Neural progenitor cell (in vitro differentiated cells): ENCODE results near the gene CAGE1.

Source experiments
- CTCF ChIP-seq: fragments of 200-600 bp; sonication (generic); IDR thresholded peaks from 2 replicates; pipeline ENCODE4 v1.5.1; 2017; ENCODE audit warnings: antibody characterized with exemption, mild to moderate bottlenecking
- EZH2 ChIP-seq: fragments of 200-600 bp; sonication (generic); IDR thresholded peaks from 2 replicates; pipeline ENCODE4 v1.6.1; 2017; ENCODE audit warnings: antibody characterized with exemption, mild to moderate bottlenecking, moderate library complexity
- EZH2phosphoT487 ChIP-seq: fragments of 200-600 bp; sonication (generic); IDR thresholded peaks from 2 replicates; pipeline ENCODE4 v1.6.1; 2017; ENCODE audit warnings: antibody characterized with exemption

GRCh38 chr6:7391151-7391550 is 1.6 kb upstream of the CAGE1 start:
- TF ChIP-seq CTCF (no peak), EZH2phosphoT487 (no peak), EZH2 (no peak)
